H9 (cell line): ENCODE results near the gene IRS2. TPM values are rescaled to one million over a fixed set of nuclear protein-coding genes. Genes with fewer than 3 reads are reported as not detected.

Source experiments
- DNase-seq: peaks from one replicate; pipeline ENCODE4 v3.0.0-alpha.2; 2017
- H2AFZ ChIP-seq: one replicate; pipeline ENCODE4 v1.6.1; 2013; ENCODE audit warnings: mild to moderate bottlenecking, low read length, control low read depth, moderate library complexity
- H2AK5ac ChIP-seq: 2 replicates; pipeline ENCODE4 v1.6.1; 2013; ENCODE audit warnings: low read length, control low read depth, mixed read lengths; ENCODE audit not compliant: insufficient read length
- H2BK120ac ChIP-seq: one replicate; pipeline ENCODE4 v1.6.1; 2013; ENCODE audit warnings: low read depth, mild to moderate bottlenecking, low read length, control low read depth, inconsistent platforms; ENCODE audit not compliant: poor library complexity, severe bottlenecking
- H2BK12ac ChIP-seq: 2 replicates; pipeline ENCODE4 v1.6.1; 2013; ENCODE audit warnings: low read length, control low read depth, mixed read lengths, low read depth; ENCODE audit not compliant: insufficient read length
- H2BK15ac ChIP-seq: 2 replicates; pipeline ENCODE4 v1.6.1; 2013; ENCODE audit warnings: low read depth, low read length, control low read depth
- H2BK20ac ChIP-seq: one replicate; pipeline ENCODE4 v1.6.1; 2013; ENCODE audit warnings: low read depth, mild to moderate bottlenecking, low read length, control low read depth, inconsistent platforms; ENCODE audit not compliant: poor library complexity, severe bottlenecking
- H2BK5ac ChIP-seq: 2 replicates; pipeline ENCODE4 v1.6.1; 2013; ENCODE audit warnings: low read length, control low read depth, mixed read lengths; ENCODE audit not compliant: insufficient read length
- H3K14ac ChIP-seq: 2 replicates; pipeline ENCODE4 v1.6.1; 2013; ENCODE audit warnings: low read length, control low read depth; ENCODE audit not compliant: insufficient read depth
- H3K18ac ChIP-seq: 2 replicates; pipeline ENCODE4 v1.6.1; 2013; ENCODE audit warnings: low read depth, mild to moderate bottlenecking, mixed read lengths, low read length, control low read depth; ENCODE audit not compliant: insufficient read length
- H3K23ac ChIP-seq: 2 replicates; pipeline ENCODE4 v1.6.1; 2013; ENCODE audit warnings: low read length, control low read depth, mixed read lengths, low read depth; ENCODE audit not compliant: insufficient read length
- H3K23me2 ChIP-seq: 2 replicates; pipeline ENCODE4 v1.6.1; 2013; ENCODE audit warnings: low read depth, mild to moderate bottlenecking, mixed read lengths, low read length, control low read depth; ENCODE audit not compliant: insufficient read length, poor library complexity, severe bottlenecking
- H3K27ac ChIP-seq: 2 replicates; pipeline ENCODE4 v1.5.1; 2013; ENCODE audit warnings: low read length, control low read depth, mixed read lengths, low read depth; ENCODE audit not compliant: insufficient read length
- H3K27me3 ChIP-seq: 2 replicates; pipeline ENCODE4 v1.6.1; 2013; ENCODE audit warnings: low read length, control low read depth, inconsistent platforms; ENCODE audit not compliant: insufficient read depth
- H3K4ac ChIP-seq: 2 replicates; pipeline ENCODE4 v1.6.1; 2013; ENCODE audit warnings: low read depth, mild to moderate bottlenecking, control low read depth, inconsistent platforms, low read length, moderate library complexity
- H3K4me1 ChIP-seq: 2 replicates; pipeline ENCODE4 v1.6.1; 2013; ENCODE audit warnings: low read length, control low read depth, inconsistent platforms; ENCODE audit not compliant: insufficient read depth
- H3K4me2 ChIP-seq: 2 replicates; pipeline ENCODE4 v1.6.1; 2013; ENCODE audit warnings: low read length, control low read depth, mixed read lengths; ENCODE audit not compliant: insufficient read length, insufficient read depth
- H3K56ac ChIP-seq: 2 replicates; pipeline ENCODE4 v1.6.1; 2013; ENCODE audit warnings: low read depth, mild to moderate bottlenecking, mixed read lengths, low read length, control low read depth; ENCODE audit not compliant: insufficient read length
- H3K79me1 ChIP-seq: 2 replicates; pipeline ENCODE4 v1.6.1; 2013; ENCODE audit warnings: low read depth, mild to moderate bottlenecking, moderate library complexity, low read length, control low read depth, inconsistent platforms; ENCODE audit not compliant: insufficient read depth, poor library complexity, severe bottlenecking
- H3K79me2 ChIP-seq: 2 replicates; pipeline ENCODE4 v1.6.1; 2013; ENCODE audit warnings: low read length, control low read depth, inconsistent platforms; ENCODE audit not compliant: insufficient read depth
- H3K9ac ChIP-seq: 2 replicates; pipeline ENCODE4 v1.6.1; 2013; ENCODE audit warnings: low read length, control low read depth, mixed read lengths; ENCODE audit not compliant: insufficient read length; ENCODE audit errors: extremely low read depth
- H3K9me3 ChIP-seq: one replicate; pipeline ENCODE4 v1.6.1; 2013; ENCODE audit warnings: low read depth, low read length, inconsistent platforms; ENCODE audit not compliant: control insufficient read depth
- H3T11ph ChIP-seq: one replicate; pipeline ENCODE4 v1.6.1; 2013; ENCODE audit warnings: mild to moderate bottlenecking, low read length, control low read depth, inconsistent platforms
- H4K20me1 ChIP-seq: one replicate; pipeline ENCODE4 v1.6.1; 2013; ENCODE audit not compliant: control insufficient read depth, insufficient read length, insufficient read depth
- H4K5ac ChIP-seq: 2 replicates; pipeline ENCODE4 v1.6.1; 2013; ENCODE audit warnings: low read depth, mild to moderate bottlenecking, mixed read lengths, low read length, control low read depth; ENCODE audit not compliant: insufficient read length
- H4K8ac ChIP-seq: replicated peaks from 2 replicates; pipeline ENCODE4 v1.6.1; 2013; ENCODE audit warnings: low read length, control low read depth, mixed read lengths, low read depth; ENCODE audit not compliant: insufficient read length
- H4K91ac ChIP-seq: 2 replicates; pipeline ENCODE4 v1.6.1; 2013; ENCODE audit warnings: low read depth, mild to moderate bottlenecking, moderate library complexity, mixed read lengths, low read length, control low read depth; ENCODE audit not compliant: insufficient read length
- H3K27ac Mint-ChIP-seq, 3 experiments: 2 replicates in 2 of 3; 3 replicates in 1 of 3; pipeline ENCODE4 v1.8.0; 2020 to 2021; ENCODE audit warnings: mixed read lengths in 3 of 3, mild to moderate bottlenecking in 1 of 3, moderate library complexity in 1 of 3
- H3K27me3 Mint-ChIP-seq: 2 replicates; pipeline ENCODE4 v1.8.0; 2021; ENCODE audit warnings: low read depth, mild to moderate bottlenecking, moderate library complexity, mixed read lengths
- H3K36me3 Mint-ChIP-seq, 3 experiments: 2 replicates in 2 of 3; 3 replicates in 1 of 3; pipeline ENCODE4 v1.8.0; 2020 to 2021; ENCODE audit warnings: low read depth in 3 of 3, mixed read lengths in 3 of 3; ENCODE audit not compliant: insufficient read depth in 1 of 3
- H3K4me1 Mint-ChIP-seq, 2 experiments: 2 replicates each; pipeline ENCODE4 v1.8.0; 2020; ENCODE audit warnings: mixed read lengths in 2 of 2
- H3K4me3 Mint-ChIP-seq, 2 experiments: 2 replicates in 1 of 2; 3 replicates in 1 of 2; pipeline ENCODE4 v1.8.0; 2020 to 2021; ENCODE audit warnings: mild to moderate bottlenecking in 2 of 2, mixed read lengths in 2 of 2, moderate library complexity in 1 of 2
- H3K9me3 Mint-ChIP-seq, 2 experiments: 2 replicates in 1 of 2; 3 replicates in 1 of 2; pipeline ENCODE4 v1.8.0; 2020; ENCODE audit warnings: mild to moderate bottlenecking in 2 of 2, mixed read lengths in 2 of 2, moderate library complexity in 1 of 2
- CTCF ChIP-seq: fragments of 200-600 bp; sonication (generic); conservative IDR thresholded peaks from 3 replicates; pipeline ENCODE4 v1.8.0; 2021; ENCODE audit warnings: antibody characterized with exemption, mild to moderate bottlenecking
- WGBS: extraction: QIAGEN DNeasy Blood & Tissue Kit; methylation state at CpG from one replicate; pipeline ENCODE4 v1.1.7; 2013; ENCODE audit warnings: missing lambda C conversion rate, low lambda C conversion rate, mixed read lengths; ENCODE audit not compliant: insufficient read length; ENCODE audit errors: extremely low coverage; 5-methylcytosine and 5-hydroxymethylcytosine counted together
- total RNA-seq: library from RNA; stranded (reverse); gene quantifications from 2 replicates; pipeline ENCODE4 v1.2.1, GENCODE V29; 2021

Gene IRS2
- total RNA-seq, 1 experiment from 2014 or later: 10.1 TPM

GRCh38 chr13:109725995-109726637 is 60.3 kb downstream of the IRS2 start:
- WGBS: no CpG with 5 or more reads among the region's 7 CpGs
- Histone ChIP-seq H3K4ac (no peak overlapping the region), H3K4me2 (no peak overlapping the region), H4K20me1 (no peaks in the 10 kb centered on the region), H3K79me1 (no peaks in the 10 kb centered on the region), H3K18ac (no peak overlapping the region), H4K91ac (no peak overlapping the region), H2BK5ac (no peak overlapping the region), H3K9me3 (no peaks in the 10 kb centered on the region), H3K79me2 (no peaks in the 10 kb centered on the region), H3K56ac (no peak overlapping the region), H3K23me2 (no peaks in the 10 kb centered on the region), H2BK15ac (no peak overlapping the region), H3K23ac (no peak overlapping the region), H2BK12ac (no peak overlapping the region), H3K27me3 (no peaks in the 10 kb centered on the region), H3T11ph (no peak overlapping the region), H2BK20ac (no peak overlapping the region), H3K14ac (no peak overlapping the region), H4K8ac (no peak overlapping the region), H4K5ac (no peak overlapping the region), H3K4me1 (peaks cover 7% of the 10 kb centered on the region; the same call in 1 of the 2 replicates), H2BK120ac (no peak overlapping the region), H3K9ac (no peak overlapping the region), H2AK5ac (no peak overlapping the region), H2AFZ (no peak overlapping the region), H3K27ac (no peak overlapping the region)
- Mint-ChIP-seq H3K27me3 (peaks cover 6% of the 10 kb centered on the region), H3K4me3 (no peak overlapping the region), H3K9me3 (peaks cover 0 to 2% of the 10 kb centered on the region in 2 experiments; a peak in 1 of 5 replicates), H3K4me1 (peaks cover 40 to 55% of the 10 kb centered on the region in 2 experiments), H3K27ac (no peak overlapping the region), H3K36me3 (no peaks in the 10 kb centered on the region)
- no peak for TF ChIP-seq CTCF
- no peak for DNase-seq
